Mammary epithelial cell (primary cell): ENCODE measurements around the gene CFAP141.

Source experiments
- CTCF ChIP-seq, 2 donors: IDR thresholded peaks in 1 of 2; conservative IDR thresholded peaks in 1 of 2; 2 replicates each; pipeline ENCODE4 v1.5.1; 2011 to 2012; ENCODE audit warnings: inconsistent platforms in 2 of 2, low read length in 2 of 2, mild to moderate bottlenecking in 2 of 2, control low read depth in 1 of 2, low read depth in 1 of 2; ENCODE audit not compliant: insufficient read depth in 1 of 2; ENCODE audit errors: extremely low read depth in 1 of 2
- EZH2 ChIP-seq: IDR thresholded peaks from 2 replicates; pipeline ENCODE4 v1.6.1; 2012; ENCODE audit warnings: low read length, inconsistent platforms, borderline replicate concordance

- TF ChIP-seq EZH2 = no peak
- no peak for TF ChIP-seq CTCF (conservative IDR thresholded peaks at IDR 0.05 in 1 of 2, IDR thresholded peaks at IDR 0.05 in 1 of 2; ENCODE audit: extremely low read depth in 1 of 2, insufficient read depth in 1 of 2, low read depth in 1 of 2, low read length in 2 of 2)
Observed at GRCh38 chr1:154208677-154209388, 2.7 kb upstream of the CFAP141 start.
